ENCODE results near the gene RNF19B.

GRCh38 chr1:32903991-32904785 lies 60.4 kb downstream of the RNF19B start:
- TF ChIP-seq CTCF (IDR thresholded peaks at IDR 0.05 in 2 of 3, conservative IDR thresholded peaks at IDR 0.05 in 1 of 3; ENCODE audit: borderline replicate concordance in 1 of 3, insufficient read depth in 1 of 3, low read depth in 2 of 3, low read length in 2 of 3) (no peak), ZNF274 (IDR thresholded peaks at IDR 0.05; ENCODE audit: low read depth, low read length) (no peak), REST (IDR thresholded peaks at IDR 0.05; ENCODE audit: low read depth) (no peak), POLR2A (IDR thresholded peaks at IDR 0.05; ENCODE audit: borderline replicate concordance, extremely low read depth, insufficient read depth, insufficient read length) (no peak), ATF3 (IDR thresholded peaks at IDR 0.05) (no peak), EZH2phosphoT487 (IDR thresholded peaks at IDR 0.05; ENCODE audit: borderline replicate concordance) (no peak), JUND (IDR thresholded peaks at IDR 0.05) (no peak), RAD21 (IDR thresholded peaks at IDR 0.05; ENCODE audit: low read depth) (no peak), ZFX (IDR thresholded peaks at IDR 0.05) (no peak), EZH2 (IDR thresholded peaks at IDR 0.05) (no peak), SIN3A (IDR thresholded peaks at IDR 0.05; ENCODE audit: low read depth) (no peak)

All from HCT116 (cell line).